HG02763 (cell line): ENCODE results near the gene BGLAP.
A peak's percentile ranks its signal among the peaks of the same experiment; 100 is the strongest.

ENCODE experiments used
- ATAC-seq: cut with Tn5 transposase; IDR thresholded peaks from one replicate; pipeline ENCODE4 v1.9.1; 2021; ENCODE audit warnings: mild to moderate bottlenecking, moderate library complexity; ENCODE audit not compliant: unreplicated experiment

The BGLAP gene

GRCh38 chr1:156251527-156251926 lies 9.5 kb downstream of the BGLAP start:
- ATAC-seq = no peak

- ATAC-seq = no peak
Observed at GRCh38 chr1:156253634-156254033, 11.7 kb downstream of the BGLAP start.

- no peak for ATAC-seq
Observed at GRCh38 chr1:156257711-156258110, 15.7 kb downstream of the BGLAP start.

GRCh38 chr1:156258859-156259258 lies 16.9 kb downstream of the BGLAP start:
- ATAC-seq = no peak

GRCh38 chr1:156259805-156260204 lies 17.8 kb downstream of the BGLAP start:
- no peak for ATAC-seq

- no peak for ATAC-seq
Observed at GRCh38 chr1:156260896-156261295, 18.9 kb downstream of the BGLAP start.

- ATAC-seq = no peak
Observed at GRCh38 chr1:156262461-156263287, 20.7 kb downstream of the BGLAP start.

GRCh38 chr1:156263288-156263655 lies 21.3 kb downstream of the BGLAP start:
- ATAC-seq = no peak

GRCh38 chr1:156266051-156266450 lies 24.1 kb downstream of the BGLAP start:
- no peak for ATAC-seq

- no peak for ATAC-seq
Observed at GRCh38 chr1:156268336-156268735, 26.4 kb downstream of the BGLAP start.

- no peak for ATAC-seq
Observed at GRCh38 chr1:156270314-156270713, 28.3 kb downstream of the BGLAP start.

- no peak for ATAC-seq
Observed at GRCh38 chr1:156276532-156276931, 34.5 kb downstream of the BGLAP start.

GRCh38 chr1:156276966-156277381 lies 35.0 kb downstream of the BGLAP start:
- ATAC-seq = no peak

GRCh38 chr1:156279837-156280236 lies 37.9 kb downstream of the BGLAP start:
- no peak for ATAC-seq

- peak; percentile 31 for ATAC-seq
Observed at GRCh38 chr1:156281281-156281680, 39.3 kb downstream of the BGLAP start.

- ATAC-seq = peak; percentile 2
Observed at GRCh38 chr1:156281693-156282478, 39.9 kb downstream of the BGLAP start.

- ATAC-seq = peak; percentile 81
Observed at GRCh38 chr1:156282479-156283222, 40.7 kb downstream of the BGLAP start, which contains the start of gene SMG5. Gene SMG5 (minus strand): TSS chr1:156282825. CDS start chr1:156282680, 145 bp downstream.

GRCh38 chr1:156283521-156283920 lies 41.5 kb downstream of the BGLAP start:
- no peak for ATAC-seq

- no peak for ATAC-seq
Observed at GRCh38 chr1:156284112-156284511, 42.1 kb downstream of the BGLAP start, which contains the start of gene TMEM79. Gene TMEM79 (plus strand): TSS chr1:156284325. CDS start chr1:156285227, 902 bp downstream.

- ATAC-seq = no peak
Observed at GRCh38 chr1:156284757-156285156, 42.8 kb downstream of the BGLAP start.

GRCh38 chr1:156285437-156285836 lies 43.5 kb downstream of the BGLAP start:
- ATAC-seq = no peak
